MM.1S (cell line): ENCODE results near the gene MAT2A.

Experiments
- DNase-seq: peaks from one replicate; pipeline ENCODE4 v3.0.0-alpha.2; 2015
- H2AFZ ChIP-seq: fragments of 300-600 bp; sonication (generic); 2 replicates; pipeline ENCODE4 v1.6.0; 2016; ENCODE audit warnings: antibody characterized with exemption, low read length
- H3F3A ChIP-seq: fragments of 300-600 bp; sonication (generic); 2 replicates; pipeline ENCODE4 v1.6.1; 2016; ENCODE audit warnings: mild to moderate bottlenecking, antibody characterized with exemption, low read length, moderate library complexity, mixed read lengths; ENCODE audit not compliant: insufficient read depth
- H3K27ac ChIP-seq: fragments of 300-600 bp; sonication (generic); 2 replicates; pipeline ENCODE4 v1.5.1; 2016; ENCODE audit warnings: mild to moderate bottlenecking, low read length
- H3K27me3 ChIP-seq: fragments of 300-600 bp; sonication (generic); replicated peaks from 2 replicates; pipeline ENCODE4 v1.6.0; 2016; ENCODE audit warnings: low read length; ENCODE audit not compliant: insufficient read depth
- H3K36me3 ChIP-seq: fragments of 300-600 bp; sonication (generic); replicated peaks from 2 replicates; pipeline ENCODE4 v1.6.1; 2016; ENCODE audit warnings: mild to moderate bottlenecking, low read length, mixed read lengths; ENCODE audit not compliant: insufficient read depth
- H3K4me1 ChIP-seq: fragments of 300-600 bp; sonication (generic); 2 replicates; pipeline ENCODE4 v1.6.1; 2016; ENCODE audit warnings: low read length, mixed read lengths
- H3K4me2 ChIP-seq: fragments of 300-600 bp; sonication (generic); 2 replicates; pipeline ENCODE4 v1.6.0; 2016; ENCODE audit warnings: low read depth, low read length
- H3K4me3 ChIP-seq: fragments of 300-600 bp; sonication (generic); 2 replicates; pipeline ENCODE4 v1.5.1; 2016; ENCODE audit warnings: low read length, mixed read lengths
- H3K79me2 ChIP-seq: fragments of 300-600 bp; sonication (generic); 2 replicates; pipeline ENCODE4 v1.6.1; 2016; ENCODE audit warnings: mixed run types, low read length, mixed read lengths
- H3K9ac ChIP-seq: fragments of 300-600 bp; sonication (generic); 2 replicates; pipeline ENCODE4 v1.6.1; 2016; ENCODE audit warnings: low read length, mixed read lengths
- H3K9me2 ChIP-seq: fragments of 300-600 bp; sonication (generic); replicated peaks from 2 replicates; pipeline ENCODE4 v1.6.1; 2016; ENCODE audit warnings: mild to moderate bottlenecking, low read length, mixed read lengths; ENCODE audit not compliant: insufficient read depth
- H3K9me3 ChIP-seq: fragments of 300-600 bp; sonication (generic); replicated peaks from 2 replicates; pipeline ENCODE4 v1.6.1; 2016; ENCODE audit warnings: mild to moderate bottlenecking, low read length, mixed read lengths; ENCODE audit not compliant: insufficient read depth
- H4K20me1 ChIP-seq: fragments of 300-600 bp; sonication (generic); 2 replicates; pipeline ENCODE4 v1.6.1; 2016; ENCODE audit warnings: mild to moderate bottlenecking, low read length, moderate library complexity, mixed read lengths; ENCODE audit not compliant: insufficient read depth
- CTCF ChIP-seq: fragments of 300-600 bp; sonication (generic); IDR thresholded peaks from 2 replicates; pipeline ENCODE4 v1.5.1; 2016; ENCODE audit warnings: antibody characterized with exemption, low read length, mixed read lengths
- EZH2 ChIP-seq: fragments of 300-600 bp; sonication (generic); optimal IDR thresholded peaks from 2 replicates; pipeline ENCODE3; 2017; ENCODE audit warnings: low read depth, mild to moderate bottlenecking, antibody characterized with exemption, low read length, mixed read lengths
- EZH2phosphoT487 ChIP-seq: fragments of 300-600 bp; sonication (generic); IDR thresholded peaks from 2 replicates; pipeline ENCODE4 v1.6.1; 2018; ENCODE audit warnings: antibody characterized with exemption, low read length

The MAT2A gene

GRCh38 chr2:85545780-85546240, 6.8 kb downstream of the MAT2A start:
- Histone ChIP-seq H3K4me2 (no peak overlapping the region), H3K27ac (no peak overlapping the region), H3K79me2 (peaks cover 25% of the 10 kb centered on the region), H3K27me3 (no peaks in the 10 kb centered on the region), H3K9me2 (no peaks in the 10 kb centered on the region), H3K4me3 (no peak overlapping the region), H3K4me1 (peaks cover 13% of the 10 kb centered on the region), H3K9ac (no peak overlapping the region), H3F3A (peaks cover 66% of the 10 kb centered on the region), H3K9me3 (no peaks in the 10 kb centered on the region), H2AFZ (no peak overlapping the region), H4K20me1 (peaks cover 28% of the 10 kb centered on the region), H3K36me3 (peaks cover 24% of the 10 kb centered on the region)
- DNase-seq = no peak
- no peak for TF ChIP-seq CTCF
- no peak for TF ChIP-seq EZH2
- TF ChIP-seq EZH2phosphoT487 = no peak

GRCh38 chr2:85547089-85547858, 8.3 kb downstream of the MAT2A start:
- Histone ChIP-seq H3K27me3 (no peaks in the 10 kb centered on the region), H3K27ac (no peak overlapping the region), H3K9ac (no peak overlapping the region), H2AFZ (no peak overlapping the region), H3K4me2 (no peak overlapping the region), H3K79me2 (peaks cover 10% of the 10 kb centered on the region), H4K20me1 (peaks cover 13% of the 10 kb centered on the region; the same call in 1 of the 2 replicates), H3K9me3 (no peaks in the 10 kb centered on the region), H3F3A (peaks cover 52% of the 10 kb centered on the region), H3K9me2 (no peaks in the 10 kb centered on the region), H3K36me3 (peaks cover 10% of the 10 kb centered on the region), H3K4me1 (no peaks in the 10 kb centered on the region), H3K4me3 (no peak overlapping the region)
- DNase-seq = no peak
- TF ChIP-seq CTCF (no peak), EZH2phosphoT487 (no peak), EZH2 (no peak)

- Histone ChIP-seq H4K20me1 (peaks cover 5% of the 10 kb centered on the region; the same call in 1 of the 2 replicates), H3K4me1 (no peaks in the 10 kb centered on the region), H3K4me3 (no peak overlapping the region), H3K4me2 (no peak overlapping the region), H3K9me2 (no peaks in the 10 kb centered on the region), H3K9me3 (no peaks in the 10 kb centered on the region), H2AFZ (no peak overlapping the region), H3K27ac (no peak overlapping the region), H3F3A (peaks cover 44% of the 10 kb centered on the region), H3K27me3 (no peaks in the 10 kb centered on the region), H3K9ac (no peak overlapping the region), H3K79me2 (peaks cover 3% of the 10 kb centered on the region), H3K36me3 (peaks cover 3% of the 10 kb centered on the region)
- no peak for DNase-seq
- TF ChIP-seq EZH2phosphoT487 = no peak
- TF ChIP-seq CTCF = no peak
- no peak for TF ChIP-seq EZH2
Observed at GRCh38 chr2:85547859-85548607, 9.1 kb downstream of the MAT2A start.
